SK-N-SH (cell line): ENCODE data around the gene F7. TPM values are rescaled to one million over a fixed set of nuclear protein-coding genes. Genes with fewer than 3 reads are reported as not detected.
A peak's percentile ranks its signal among the peaks of the same experiment; 100 is the strongest.

Experiments used
- CTCF ChIA-PET: fragments of 300-600, 350-600 bp; formaldehyde crosslinking; extraction: SDS; loops from one replicate; lab custom pipeline; 2021; lab: Yijun Ruan, JAX
- POLR2A ChIA-PET: fragments of 350-600 bp; sonication (Branson Sonifier 250); formaldehyde crosslinking; extraction: SDS; loops from one replicate; lab custom pipeline; 2020; ENCODE audit warnings: antibody characterized with exemption, inconsistent platforms; lab: Yijun Ruan, JAX
- DNase-seq: peaks from one replicate; pipeline ENCODE4 v3.0.0; 2012
- H2AFZ ChIP-seq: fragments of 200-600 bp; sonication (generic); 2 replicates; pipeline ENCODE4 v1.8.1; 2016; ENCODE audit warnings: antibody characterized with exemption, mild to moderate bottlenecking, low read depth
- H3F3A ChIP-seq: fragments of 200-600 bp; sonication (generic); replicated peaks from 2 replicates; pipeline ENCODE3; 2016; ENCODE audit warnings: antibody characterized with exemption, mild to moderate bottlenecking; ENCODE audit not compliant: insufficient read depth
- H3K27ac ChIP-seq, 2 experiments: fragments of 200-500 bp in 1 of 2; fragments of 200-600 bp in 1 of 2; sonication (Bioruptor generic) in 1 of 2; sonication (generic), shearing (Covaris generic) in 1 of 2; 2 replicates each; pipeline versions ENCODE4 v1.5.1 to v1.6.1; 2014 to 2016; ENCODE audit warnings: low read depth in 2 of 2, inconsistent platforms in 1 of 2, low read length in 1 of 2, mild to moderate bottlenecking in 1 of 2, mixed read lengths in 1 of 2
- H3K27me3 ChIP-seq: fragments of 200-600 bp; sonication (generic), shearing (Covaris generic); 2 replicates; pipeline ENCODE4 v1.6.1; 2016; ENCODE audit warnings: mixed run types; ENCODE audit not compliant: insufficient read depth
- H3K36me3 ChIP-seq, 2 experiments: fragments of 200-500 bp in 1 of 2; fragments of 200-600 bp in 1 of 2; sonication (Bioruptor generic) in 1 of 2; sonication (generic) in 1 of 2; replicated peaks in 1 of 2; 2 replicates each; pipeline versions ENCODE3 to v1.5.1; 2014 to 2016; ENCODE audit warnings: low read length in 1 of 2, mild to moderate bottlenecking in 1 of 2; ENCODE audit not compliant: insufficient read depth in 2 of 2, control insufficient read depth in 1 of 2
- H3K4me1 ChIP-seq, 2 experiments: fragments of 200-500 bp in 1 of 2; fragments of 200-600 bp in 1 of 2; sonication (Bioruptor generic) in 1 of 2; sonication (generic), shearing (Covaris generic) in 1 of 2; 2 replicates each; pipeline versions ENCODE4 v1.5.1 to v1.6.1; 2014 to 2016; ENCODE audit warnings: low read depth in 1 of 2, low read length in 1 of 2, mixed run types in 1 of 2; ENCODE audit not compliant: insufficient read depth in 2 of 2, control insufficient read depth in 1 of 2
- H3K4me2 ChIP-seq: fragments of 200-600 bp; sonication (generic), shearing (Covaris generic); 2 replicates; pipeline ENCODE4 v1.6.1; 2017; ENCODE audit warnings: mixed run types
- H3K4me3 ChIP-seq, 2 experiments: fragments of 200-500 bp in 1 of 2; fragments of 200-600 bp in 1 of 2; sonication (Bioruptor generic) in 1 of 2; sonication (generic), shearing (Covaris generic) in 1 of 2; 2 replicates each; pipeline versions ENCODE4 v1.5.1 to v1.8.1; 2014 to 2016; ENCODE audit warnings: low read depth in 2 of 2, inconsistent platforms in 1 of 2, low read length in 1 of 2, mild to moderate bottlenecking in 1 of 2, mixed read lengths in 1 of 2, moderate library complexity in 1 of 2
- H3K79me2 ChIP-seq: fragments of 200-600 bp; sonication (generic); 2 replicates; pipeline ENCODE4 v1.8.1; 2017; ENCODE audit warnings: mild to moderate bottlenecking; ENCODE audit not compliant: insufficient read depth
- H3K9ac ChIP-seq: fragments of 200-600 bp; sonication (generic); 2 replicates; pipeline ENCODE4 v1.6.1; 2017; ENCODE audit warnings: mixed run types
- H3K9me2 ChIP-seq: fragments of 200-600 bp; sonication (generic); 2 replicates; pipeline ENCODE4 v1.6.1; 2017; ENCODE audit warnings: mixed run types
- H3K9me3 ChIP-seq: fragments of 200-600 bp; sonication (generic); 2 replicates; pipeline ENCODE4 v1.6.1; 2017; ENCODE audit warnings: mixed run types, mild to moderate bottlenecking, moderate library complexity
- H4K20me1 ChIP-seq: fragments of 200-600 bp; sonication (generic); 2 replicates; pipeline ENCODE4 v1.6.1; 2017; ENCODE audit warnings: mild to moderate bottlenecking, mixed run types; ENCODE audit not compliant: insufficient read depth
- CHD2 ChIP-seq: fragments of 150-350 bp; IDR thresholded peaks from 2 replicates; pipeline ENCODE4 v1.6.1; 2018; ENCODE audit warnings: low read length; ENCODE audit not compliant: partially characterized antibody
- EP300 ChIP-seq, 2 experiments: IDR thresholded peaks; 2 replicates each; pipeline versions ENCODE4 v1.4.0 to v1.6.1; 2012; ENCODE audit warnings: borderline replicate concordance in 1 of 2, low read depth in 1 of 2, low read length in 1 of 2
- GABPA ChIP-seq: IDR thresholded peaks from 2 replicates; pipeline ENCODE4 v1.4.0; 2012; ENCODE audit warnings: low read depth, mild to moderate bottlenecking
- GATA2 ChIP-seq: sonication (generic); formaldehyde crosslinking; IDR thresholded peaks from 2 replicates; pipeline ENCODE4 v1.5.0; 2020; ENCODE audit warnings: mild to moderate bottlenecking, missing genetic modification reagents
- MXI1 ChIP-seq: IDR thresholded peaks from 2 replicates; pipeline ENCODE4 v1.6.1; 2012; ENCODE audit warnings: mild to moderate bottlenecking, low read depth, low read length, improper control_type of control experiment
- NRF1 ChIP-seq: IDR thresholded peaks from 2 replicates; pipeline ENCODE4 v1.6.1; 2012; ENCODE audit warnings: low read depth, mild to moderate bottlenecking, low read length
- RCOR1 ChIP-seq: fragments of 150-350 bp; IDR thresholded peaks from 2 replicates; pipeline ENCODE4 v1.6.1; 2017; ENCODE audit warnings: antibody characterized with exemption, low read length
- RFX5 ChIP-seq: IDR thresholded peaks from 2 replicates; pipeline ENCODE4 v1.6.1; 2012; ENCODE audit warnings: mild to moderate bottlenecking, improper control_type of control experiment, low read length
- TEAD4 ChIP-seq: IDR thresholded peaks from 2 replicates; pipeline ENCODE4 v1.4.0; 2012; ENCODE audit warnings: mild to moderate bottlenecking, borderline replicate concordance; ENCODE audit not compliant: insufficient read depth
- ZBTB33 ChIP-seq: IDR thresholded peaks from 2 replicates; pipeline ENCODE4 v1.4.0; 2012; ENCODE audit warnings: low read depth, borderline replicate concordance
- WGBS: methylation state at CpG from one replicate; pipeline ENCODE4 v1.1.6; 2017; ENCODE audit warnings: low lambda C conversion rate; 5-methylcytosine and 5-hydroxymethylcytosine counted together
- polyA plus RNA-seq, 3 experiments: library from polyadenylated mRNA; depleted of rRNA; stranded (reverse); fragments of >200 nt; gene quantifications; 2 replicates each; pipeline ENCODE4 v1.2.3, GENCODE V29; 2012
- TF ChIP-seq, protein P1 (sequence below): IDR thresholded peaks from 2 replicates; pipeline ENCODE4; 2012
- TF ChIP-seq, protein P2 (sequence below): fragments of 150-350 bp; IDR thresholded peaks from 2 replicates; pipeline ENCODE4 v1.6.1; 2016; ENCODE audit warnings: mild to moderate bottlenecking, low read depth, low read length

The F7 gene
- polyA plus RNA-seq, 1 of the 3 experiments (the other 2 are of a cell fraction), result not detected

DNA sequence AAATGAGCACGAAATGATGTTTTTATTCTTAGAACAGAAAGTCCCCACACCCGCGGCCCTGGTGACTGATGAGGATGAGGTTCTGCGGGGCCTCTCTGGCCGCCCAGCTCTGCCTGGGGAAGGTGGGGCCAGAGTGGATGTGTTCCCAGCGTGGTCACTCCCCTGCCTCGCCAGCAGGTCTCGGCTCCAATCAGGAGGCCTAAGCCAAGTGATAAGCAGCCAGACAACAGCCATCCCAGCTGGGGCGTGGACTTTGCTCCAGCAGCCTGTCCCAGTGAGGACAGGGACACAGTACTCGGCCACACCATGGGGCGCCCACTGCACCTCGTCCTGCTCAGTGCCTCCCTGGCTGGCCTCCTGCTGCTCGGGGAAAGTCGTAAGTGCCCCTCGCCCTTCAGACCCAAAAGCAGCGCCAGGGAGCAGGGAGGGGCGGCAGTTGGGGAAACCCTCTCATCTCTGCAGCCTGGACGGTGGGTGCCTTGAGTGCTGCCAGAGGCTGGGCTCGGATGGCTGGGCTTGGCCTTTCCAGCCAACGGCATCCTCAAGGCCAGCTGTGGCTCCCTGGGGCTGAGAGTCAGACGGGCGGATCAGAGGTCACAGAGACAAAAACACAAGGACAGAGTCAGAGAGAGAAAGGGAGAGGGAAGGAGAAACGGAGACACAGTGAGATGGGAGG is 17.1 kb downstream of the F7 start, which contains the start of gene F10:
F10 (plus strand) TSS at position 250 of the 676 bp plus-strand sequence; CDS start at position 307, 57 bp downstream.
- Histone ChIP-seq H4K20me1 (no peaks in the 10 kb centered on the region), H3K27ac (peak within 1 kb of the TSS in 1 of 2 experiments; percentile 75; a peak in 2 of 4 replicates), H3K4me2 (peak within 1 kb of the TSS; percentile 62; the same call in 1 of the 2 replicates), H3K9me3 (no peaks in the 10 kb centered on the region), H3F3A (no peaks in the 10 kb centered on the region), H3K4me1 (peaks cover 0 to 24% of the 10 kb centered on the region in 2 experiments; a peak in 1 of 4 replicates)
- CTCF ChIA-PET, result interaction anchor here (0.7 to 1.0 kb wide), 2 partner anchors 52 to 180 kb away, joined by 3 to 7 read pairs; no protein-coding TSS in a partner anchor
- WGBS, result 34% methylated on average over 11 of the region's 23 CpGs
- TF ChIP-seq EP300 (IDR thresholded peaks at IDR 0.05; ENCODE audit: borderline replicate concordance in 1 of 2, low read depth in 1 of 2, low read length in 1 of 2), result 0 out of 4 replicates have a peak, but pooled peaks of 1 of the 2 experiments have one; percentile 25
- peak; percentile 77 for TF ChIP-seq RFX5
- no peak for TF ChIP-seq GABPA
- TF ChIP-seq NRF1, result no peak
- peak; percentile 26; the same call in 1 of the 2 replicates for TF ChIP-seq RCOR1
- TF ChIP-seq CHD2, result peak; percentile 31
- TF ChIP-seq TEAD4, result no peak
- no peak for TF ChIP-seq ZBTB33
- peak; percentile 53 for TF ChIP-seq GATA2 (CRISPR knock-in tag)
- TF ChIP-seq, protein P1, sequence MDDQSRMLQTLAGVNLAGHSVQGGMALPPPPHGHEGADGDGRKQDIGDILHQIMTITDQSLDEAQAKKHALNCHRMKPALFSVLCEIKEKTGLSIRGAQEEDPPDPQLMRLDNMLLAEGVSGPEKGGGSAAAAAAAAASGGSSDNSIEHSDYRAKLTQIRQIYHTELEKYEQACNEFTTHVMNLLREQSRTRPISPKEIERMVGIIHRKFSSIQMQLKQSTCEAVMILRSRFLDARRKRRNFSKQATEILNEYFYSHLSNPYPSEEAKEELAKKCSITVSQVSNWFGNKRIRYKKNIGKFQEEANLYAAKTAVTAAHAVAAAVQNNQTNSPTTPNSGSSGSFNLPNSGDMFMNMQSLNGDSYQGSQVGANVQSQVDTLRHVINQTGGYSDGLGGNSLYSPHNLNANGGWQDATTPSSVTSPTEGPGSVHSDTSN, result peak; percentile 75
- peak; percentile 71 for TF ChIP-seq MXI1
- TF ChIP-seq, protein P2, sequence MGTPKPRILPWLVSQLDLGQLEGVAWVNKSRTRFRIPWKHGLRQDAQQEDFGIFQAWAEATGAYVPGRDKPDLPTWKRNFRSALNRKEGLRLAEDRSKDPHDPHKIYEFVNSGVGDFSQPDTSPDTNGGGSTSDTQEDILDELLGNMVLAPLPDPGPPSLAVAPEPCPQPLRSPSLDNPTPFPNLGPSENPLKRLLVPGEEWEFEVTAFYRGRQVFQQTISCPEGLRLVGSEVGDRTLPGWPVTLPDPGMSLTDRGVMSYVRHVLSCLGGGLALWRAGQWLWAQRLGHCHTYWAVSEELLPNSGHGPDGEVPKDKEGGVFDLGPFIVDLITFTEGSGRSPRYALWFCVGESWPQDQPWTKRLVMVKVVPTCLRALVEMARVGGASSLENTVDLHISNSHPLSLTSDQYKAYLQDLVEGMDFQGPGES, result no peak
- TF ChIP-seq, all 33 proteins: peak for 7
- no peaks in the 10 kb centered on the region for H3K79me2 ChIP-seq
- DNase-seq, result peak; percentile 96
- POLR2A ChIA-PET, result interaction anchor here (0.9 to 1.1 kb wide), 2 partner anchors 31 to 86 kb away, joined by 3 read pairs; partner anchors contain the start of genes CUL4A and PCID2
- peak within 1 kb of the TSS; percentile 29; the same call in 1 of the 2 replicates for H2AFZ ChIP-seq
- H3K9ac ChIP-seq, result no peak within 1 kb of the TSS
- H3K9me2 ChIP-seq, result no peaks in the 10 kb centered on the region
- peak within 1 kb of the TSS; percentile 44 to 52 for H3K4me3 ChIP-seq
- no peaks in the 10 kb centered on the region for H3K27me3 ChIP-seq
- H3K36me3 ChIP-seq, result no peaks in the 10 kb centered on the region
